Nephron progenitor cell (in vitro differentiated cells): Measurements from ENCODE around the gene FXYD7.

Experiments used
- DNase-seq: peaks from one replicate; pipeline ENCODE4 v3.0.0; 2021
- H3K27ac Mint-ChIP-seq: 2 replicates; pipeline ENCODE4 v1.8.0; 2021; ENCODE audit warnings: mild to moderate bottlenecking, moderate library complexity, mixed read lengths
- H3K27me3 Mint-ChIP-seq: 2 replicates; pipeline ENCODE4 v1.8.0; 2021; ENCODE audit warnings: mild to moderate bottlenecking, low read depth, mixed read lengths; ENCODE audit not compliant: poor library complexity
- H3K36me3 Mint-ChIP-seq: 2 replicates; pipeline ENCODE4 v1.8.0; 2021; ENCODE audit warnings: low read depth, mixed read lengths
- H3K4me1 Mint-ChIP-seq: 2 replicates; pipeline ENCODE4 v1.8.0; 2021; ENCODE audit warnings: mixed read lengths
- H3K4me3 Mint-ChIP-seq: 2 replicates; pipeline ENCODE4 v1.8.0; 2021; ENCODE audit warnings: mild to moderate bottlenecking, moderate library complexity, mixed read lengths
- H3K9me3 Mint-ChIP-seq: 2 replicates; pipeline ENCODE4 v1.8.0; 2021; ENCODE audit warnings: mild to moderate bottlenecking, moderate library complexity, mixed read lengths
- TF ChIP-seq, protein P1 (sequence below): fragments of 200-600 bp; sonication (generic); IDR thresholded peaks from 2 replicates; pipeline ENCODE4 v1.5.0; 2021; ENCODE audit warnings: antibody characterized with exemption

The FXYD7 gene

DNA sequence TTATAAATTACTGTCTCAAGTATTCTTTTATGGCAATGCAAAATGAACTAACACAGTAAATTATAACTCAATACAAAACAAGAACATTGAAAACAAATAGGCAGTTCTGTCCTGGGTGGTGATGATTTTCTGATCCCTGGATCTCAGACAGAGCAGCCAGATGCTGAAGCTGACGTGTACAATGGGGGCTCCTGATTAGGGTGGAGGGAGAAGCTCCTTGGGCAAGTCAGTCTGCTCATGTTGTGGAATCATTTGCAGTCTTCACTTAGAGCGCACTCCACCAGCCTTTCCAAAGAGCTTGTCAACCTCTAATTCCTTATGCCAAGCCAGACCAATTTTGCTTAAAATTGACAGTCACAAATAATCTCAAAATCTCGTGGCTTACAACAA lies 33.1 kb downstream of the FXYD7 start:
- Mint-ChIP-seq H3K4me3 (no peak overlapping the region), H3K4me1 (peaks cover 35% of the 10 kb centered on the region), H3K9me3 (peaks cover 33% of the 10 kb centered on the region), H3K36me3 (peaks cover 12% of the 10 kb centered on the region), H3K27me3 (peaks cover 6% of the 10 kb centered on the region), H3K27ac (peak overlapping the region; percentile 15)
- TF ChIP-seq, protein P1, sequence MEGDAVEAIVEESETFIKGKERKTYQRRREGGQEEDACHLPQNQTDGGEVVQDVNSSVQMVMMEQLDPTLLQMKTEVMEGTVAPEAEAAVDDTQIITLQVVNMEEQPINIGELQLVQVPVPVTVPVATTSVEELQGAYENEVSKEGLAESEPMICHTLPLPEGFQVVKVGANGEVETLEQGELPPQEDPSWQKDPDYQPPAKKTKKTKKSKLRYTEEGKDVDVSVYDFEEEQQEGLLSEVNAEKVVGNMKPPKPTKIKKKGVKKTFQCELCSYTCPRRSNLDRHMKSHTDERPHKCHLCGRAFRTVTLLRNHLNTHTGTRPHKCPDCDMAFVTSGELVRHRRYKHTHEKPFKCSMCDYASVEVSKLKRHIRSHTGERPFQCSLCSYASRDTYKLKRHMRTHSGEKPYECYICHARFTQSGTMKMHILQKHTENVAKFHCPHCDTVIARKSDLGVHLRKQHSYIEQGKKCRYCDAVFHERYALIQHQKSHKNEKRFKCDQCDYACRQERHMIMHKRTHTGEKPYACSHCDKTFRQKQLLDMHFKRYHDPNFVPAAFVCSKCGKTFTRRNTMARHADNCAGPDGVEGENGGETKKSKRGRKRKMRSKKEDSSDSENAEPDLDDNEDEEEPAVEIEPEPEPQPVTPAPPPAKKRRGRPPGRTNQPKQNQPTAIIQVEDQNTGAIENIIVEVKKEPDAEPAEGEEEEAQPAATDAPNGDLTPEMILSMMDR: no peak
- no peak for DNase-seq

DNA sequence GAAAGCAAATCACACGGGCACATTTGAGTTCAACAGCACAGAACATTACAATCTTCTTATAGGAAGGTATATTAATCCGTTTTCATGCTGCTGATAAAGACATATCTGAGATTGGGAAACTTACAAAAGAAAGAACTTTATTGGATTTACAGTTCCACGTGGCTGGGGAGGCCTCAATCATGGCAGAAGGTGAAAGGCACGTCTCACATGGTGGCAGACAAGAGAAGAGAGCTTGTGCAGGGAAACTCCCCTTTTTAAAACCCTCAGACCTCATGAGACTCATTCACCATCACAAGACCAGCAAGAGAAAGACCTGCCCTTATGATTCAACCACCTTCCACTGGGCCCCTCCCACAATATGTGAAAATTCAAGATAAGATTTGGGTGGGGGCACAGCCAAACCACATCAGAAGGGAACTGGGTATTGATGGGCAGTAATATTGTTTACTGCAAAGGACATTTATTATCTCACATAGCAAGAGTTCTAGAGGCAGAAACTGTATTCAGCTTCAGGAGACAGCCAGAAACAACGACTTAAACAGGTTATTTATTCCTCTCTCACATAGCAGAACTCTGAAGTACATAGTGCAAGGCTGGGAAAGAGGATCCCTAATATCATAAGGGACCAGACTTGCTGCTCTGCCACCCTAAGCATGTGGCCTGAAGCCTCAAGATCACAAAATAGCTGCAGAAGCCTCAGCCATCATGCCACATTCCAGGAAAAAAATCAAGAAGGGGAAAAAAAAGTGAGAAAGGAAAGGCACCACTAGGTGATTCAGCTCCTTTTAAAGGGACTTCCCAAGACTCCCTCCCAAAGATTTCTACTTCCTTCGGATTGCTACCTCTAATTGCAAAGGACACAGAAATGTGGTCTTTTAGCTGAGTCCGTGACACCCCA lies 34.6 kb downstream of the FXYD7 start:
- TF ChIP-seq, protein P1: no peak
- peaks cover 6% of the 10 kb centered on the region for H3K27me3 Mint-ChIP-seq
- H3K9me3 Mint-ChIP-seq: peaks cover 33% of the 10 kb centered on the region
- H3K36me3 Mint-ChIP-seq: peaks cover 3% of the 10 kb centered on the region
- no peak overlapping the region for H3K27ac Mint-ChIP-seq
- no peak for DNase-seq
- peaks cover 35% of the 10 kb centered on the region for H3K4me1 Mint-ChIP-seq
- H3K4me3 Mint-ChIP-seq: no peak overlapping the region

DNA sequence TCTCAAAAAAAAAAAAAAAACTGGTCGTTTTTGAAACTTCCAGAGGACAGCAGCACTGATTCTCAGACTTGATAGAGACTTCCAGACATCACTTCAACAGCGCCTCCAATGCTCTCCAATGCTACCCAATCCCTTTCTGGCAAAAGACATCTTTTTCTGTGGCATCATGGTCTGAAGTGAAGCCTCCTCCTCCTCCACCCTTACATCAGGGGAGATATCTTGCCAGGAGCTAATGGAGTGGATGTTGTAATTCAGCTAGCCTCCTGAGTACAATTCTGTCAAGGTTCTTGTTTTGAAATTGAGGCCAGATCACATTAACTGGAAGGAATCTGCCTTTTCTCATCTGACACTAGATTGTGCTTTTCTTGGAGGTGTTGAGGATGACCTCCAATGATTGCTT lies 35.6 kb downstream of the FXYD7 start:
- Mint-ChIP-seq H3K27me3 (peaks cover 6% of the 10 kb centered on the region), H3K9me3 (peaks cover 27% of the 10 kb centered on the region), H3K4me3 (no peak overlapping the region), H3K36me3 (no peaks in the 10 kb centered on the region), H3K27ac (no peak overlapping the region), H3K4me1 (peaks cover 35% of the 10 kb centered on the region)
- DNase-seq: no peak
- TF ChIP-seq, protein P1: no peak

DNA sequence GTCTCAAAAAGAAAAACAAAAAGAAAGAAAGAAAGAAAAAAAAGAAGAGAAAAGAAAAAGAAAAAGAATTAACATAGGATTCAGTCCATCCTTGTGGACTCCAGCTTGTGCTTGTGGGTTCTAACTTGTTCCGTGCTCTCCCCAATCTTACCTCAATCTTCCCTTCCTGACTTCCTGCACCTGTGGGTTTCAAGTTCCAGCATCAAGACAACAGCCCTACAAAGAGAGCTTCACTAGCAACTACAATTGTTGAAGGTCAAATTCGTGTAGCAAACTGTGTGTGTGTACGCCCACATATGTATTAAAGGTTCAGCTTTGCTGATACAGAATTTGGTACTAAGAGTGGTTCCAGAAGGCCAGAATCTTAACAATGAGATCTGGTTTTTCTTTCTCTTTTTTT lies 36.8 kb downstream of the FXYD7 start:
- Mint-ChIP-seq H3K4me3 (no peak overlapping the region), H3K4me1 (peaks cover 34% of the 10 kb centered on the region), H3K27ac (no peak overlapping the region), H3K36me3 (no peaks in the 10 kb centered on the region), H3K9me3 (peaks cover 30% of the 10 kb centered on the region), H3K27me3 (peaks cover 6% of the 10 kb centered on the region)
- no peak for DNase-seq
- TF ChIP-seq, protein P1: no peak

DNA sequence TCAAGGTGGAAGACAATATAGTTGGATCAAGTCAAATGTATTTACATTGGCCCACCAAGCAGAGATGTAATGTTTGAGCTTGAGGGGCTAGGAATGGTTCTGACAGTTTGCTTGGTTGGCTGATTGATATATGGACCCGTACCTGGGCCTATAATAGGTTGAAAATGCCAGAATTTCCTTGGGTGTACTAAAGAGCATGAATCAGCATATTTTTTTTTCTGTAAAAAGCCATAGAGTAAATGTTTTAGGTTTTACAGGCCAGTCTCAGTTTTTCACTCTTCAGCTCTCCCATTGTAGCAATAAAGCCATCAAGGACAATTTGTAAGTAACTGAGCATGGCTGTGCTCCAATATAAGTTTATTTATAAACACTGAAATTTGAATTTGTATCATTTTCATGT lies 38.3 kb downstream of the FXYD7 start:
- peaks cover 6% of the 10 kb centered on the region for H3K27me3 Mint-ChIP-seq
- H3K9me3 Mint-ChIP-seq: peaks cover 37% of the 10 kb centered on the region
- no peak for DNase-seq
- TF ChIP-seq, protein P1: no peak
- H3K4me1 Mint-ChIP-seq: peaks cover 18% of the 10 kb centered on the region
- no peak overlapping the region for H3K27ac Mint-ChIP-seq
- H3K36me3 Mint-ChIP-seq: no peaks in the 10 kb centered on the region
- H3K4me3 Mint-ChIP-seq: no peak overlapping the region

DNA sequence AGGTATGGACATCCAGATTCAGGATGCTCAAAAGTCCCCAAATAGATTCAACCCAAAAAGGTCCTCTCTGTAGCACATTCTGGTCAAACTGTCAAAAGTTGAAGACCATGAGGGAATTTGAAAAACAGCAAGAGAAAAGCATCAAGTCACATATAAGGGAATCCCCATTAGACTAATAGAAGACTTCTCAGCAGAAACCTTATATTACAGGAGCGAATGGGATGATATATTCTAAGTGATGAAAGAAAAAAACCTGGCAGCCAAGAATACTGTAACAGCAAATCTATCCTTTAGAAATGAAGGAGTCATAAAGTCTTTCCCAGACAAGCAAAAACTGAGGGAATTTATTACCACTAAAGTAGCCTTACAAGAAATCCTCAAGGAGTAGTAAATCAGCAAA lies 41.2 kb downstream of the FXYD7 start:
- H3K4me1 Mint-ChIP-seq: peaks cover 8% of the 10 kb centered on the region
- DNase-seq: no peak
- peaks cover 23% of the 10 kb centered on the region for H3K9me3 Mint-ChIP-seq
- peaks cover 9% of the 10 kb centered on the region for H3K27me3 Mint-ChIP-seq
- TF ChIP-seq, protein P1: no peak
- H3K36me3 Mint-ChIP-seq: no peaks in the 10 kb centered on the region
- H3K27ac Mint-ChIP-seq: no peak overlapping the region
- no peak overlapping the region for H3K4me3 Mint-ChIP-seq
